ENCODE measurements around the gene ARMC6.

Gene ARMC6

DNA sequence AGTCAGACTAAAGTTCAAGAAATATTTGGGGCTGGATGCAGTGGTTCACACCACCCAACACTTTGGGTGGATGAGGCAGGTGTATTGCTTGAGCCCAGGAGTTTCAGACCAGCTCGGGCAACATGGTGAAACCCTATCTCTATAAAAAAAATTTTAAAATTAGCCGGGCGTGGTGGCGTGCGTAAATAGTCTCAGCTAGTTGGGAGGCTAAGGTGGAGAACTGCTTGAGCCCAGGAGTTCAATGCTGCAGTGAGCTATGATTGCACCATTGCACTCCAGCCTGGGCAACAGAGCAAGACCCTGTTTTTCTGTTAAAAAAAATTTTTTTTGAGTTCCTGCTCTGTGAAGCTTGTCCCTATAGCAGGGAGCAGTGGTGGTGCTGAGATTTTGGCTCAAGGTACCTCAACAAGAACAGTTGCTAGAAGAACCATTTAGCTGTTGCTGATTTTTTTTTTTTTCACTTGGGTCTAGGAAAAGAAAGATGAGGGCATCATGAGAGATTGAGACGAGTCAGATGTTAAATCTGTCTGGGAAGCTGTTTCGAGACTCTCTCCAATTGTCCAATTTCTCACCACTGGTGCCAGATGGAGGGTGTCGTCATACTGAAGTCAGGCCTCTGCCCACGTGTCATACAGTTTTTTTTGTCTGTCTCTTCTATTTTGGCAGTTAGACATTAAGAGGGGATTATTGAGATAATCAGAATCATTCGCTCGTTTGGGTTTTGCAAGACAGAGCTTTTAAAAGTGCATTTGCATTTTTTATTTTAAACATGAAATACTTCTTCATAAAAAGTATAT lies 34.1 kb downstream of the ARMC6 start:
- H3K27ac ChIP-seq (ENCODE audit: low read length) = no peak overlapping the region
- peaks cover 69% of the 10 kb centered on the region for H3K27me3 ChIP-seq (ENCODE audit: control insufficient read depth, insufficient read depth, low read length)
- no peaks in the 10 kb centered on the region for H3K9me3 ChIP-seq (ENCODE audit: control insufficient read depth, low read depth, low read length)
- peaks cover 8% of the 10 kb centered on the region for H3K4me1 ChIP-seq (ENCODE audit: control insufficient read depth, low read depth, low read length)
- no peaks in the 10 kb centered on the region for H3K36me3 ChIP-seq (ENCODE audit: control insufficient read depth, low read depth, low read length)
- H3K4me3 ChIP-seq (ENCODE audit: low read length) = no peak overlapping the region
- no peak overlapping the region for H3K9ac ChIP-seq (ENCODE audit: low read length)

DNA sequence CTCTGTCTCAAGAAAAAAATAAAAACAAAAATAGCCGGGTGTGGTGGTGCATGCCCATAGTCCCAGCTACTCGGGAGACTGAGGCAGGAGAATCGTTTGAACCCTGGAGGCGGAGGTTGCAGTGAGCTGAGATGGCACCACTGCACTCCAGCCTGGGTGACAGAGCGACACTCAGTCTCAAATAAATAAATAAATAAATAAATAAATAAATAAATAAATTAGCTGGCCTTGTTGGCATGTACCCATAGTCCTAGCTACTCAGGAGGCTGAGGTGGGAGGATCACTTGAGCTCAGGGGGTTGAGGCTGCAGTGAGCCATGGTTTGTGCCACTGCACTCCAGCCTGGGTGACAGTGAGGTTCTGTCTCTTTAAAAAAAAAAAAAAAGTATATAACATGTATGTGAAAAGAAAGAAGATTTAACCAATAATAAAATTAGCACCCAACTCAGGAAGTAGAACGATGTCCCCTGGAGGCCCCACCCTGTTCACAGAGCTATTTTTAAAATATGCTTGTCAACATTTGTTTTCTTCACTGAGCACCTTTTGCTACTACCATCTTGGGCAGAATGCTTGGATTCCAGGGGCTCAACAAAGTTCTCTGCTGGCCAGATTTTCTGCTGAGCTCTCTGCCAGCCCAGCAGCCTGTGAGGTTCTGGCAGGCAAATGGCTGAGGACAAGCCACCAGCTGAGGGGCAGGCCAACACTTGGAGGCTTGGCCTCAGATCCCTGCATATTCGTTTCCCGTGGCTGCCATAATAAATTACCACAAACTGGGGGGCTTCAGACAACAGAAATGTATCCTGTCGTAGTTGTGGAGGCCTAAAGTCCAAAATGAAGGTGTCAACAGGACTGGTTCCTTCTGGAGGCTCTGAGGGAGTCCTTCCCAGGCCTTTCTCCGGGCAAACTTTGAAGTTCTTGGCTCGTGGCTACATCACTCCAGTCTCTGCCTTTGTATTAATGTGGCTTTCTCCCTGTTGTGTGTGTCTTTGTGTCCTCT lies 35.6 kb downstream of the ARMC6 start:
- Histone ChIP-seq H3K9me3 (ENCODE audit: control insufficient read depth, low read depth, low read length) (no peaks in the 10 kb centered on the region), H3K27ac (ENCODE audit: low read length) (no peak overlapping the region), H3K9ac (ENCODE audit: low read length) (no peak overlapping the region), H3K27me3 (ENCODE audit: control insufficient read depth, insufficient read depth, low read length) (peaks cover 83% of the 10 kb centered on the region), H3K4me1 (ENCODE audit: control insufficient read depth, low read depth, low read length) (peaks cover 8% of the 10 kb centered on the region), H3K4me3 (ENCODE audit: low read length) (no peak overlapping the region), H3K36me3 (ENCODE audit: control insufficient read depth, low read depth, low read length) (no peaks in the 10 kb centered on the region)

DNA sequence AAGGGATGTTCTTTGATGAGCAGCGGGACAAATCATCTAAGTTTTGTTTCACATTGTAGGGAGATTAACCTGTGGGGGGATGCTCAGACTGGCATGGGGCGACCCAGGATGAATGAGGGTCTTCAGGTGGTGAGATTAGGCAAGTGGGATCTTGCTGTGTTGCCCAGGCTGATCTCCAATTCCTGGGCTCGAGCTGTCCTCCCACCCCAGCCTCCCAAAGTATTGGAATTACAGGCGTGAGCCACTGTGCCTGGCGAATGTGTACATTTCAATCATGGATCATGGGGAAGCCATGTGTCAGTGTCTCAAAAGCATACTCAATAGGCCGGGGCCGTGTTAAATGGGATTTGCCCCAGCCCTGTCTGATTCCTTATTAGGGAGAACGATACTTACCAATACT lies 38.5 kb downstream of the ARMC6 start:
- no peak overlapping the region for H3K9ac ChIP-seq (ENCODE audit: low read length)
- H3K4me1 ChIP-seq (ENCODE audit: control insufficient read depth, low read depth, low read length) = no peaks in the 10 kb centered on the region
- no peak overlapping the region for H3K4me3 ChIP-seq (ENCODE audit: low read length)
- H3K27ac ChIP-seq (ENCODE audit: low read length) = no peak overlapping the region
- H3K27me3 ChIP-seq (ENCODE audit: control insufficient read depth, insufficient read depth, low read length) = peaks cover 82% of the 10 kb centered on the region
- no peaks in the 10 kb centered on the region for H3K9me3 ChIP-seq (ENCODE audit: control insufficient read depth, low read depth, low read length)
- no peaks in the 10 kb centered on the region for H3K36me3 ChIP-seq (ENCODE audit: control insufficient read depth, low read depth, low read length)

DNA sequence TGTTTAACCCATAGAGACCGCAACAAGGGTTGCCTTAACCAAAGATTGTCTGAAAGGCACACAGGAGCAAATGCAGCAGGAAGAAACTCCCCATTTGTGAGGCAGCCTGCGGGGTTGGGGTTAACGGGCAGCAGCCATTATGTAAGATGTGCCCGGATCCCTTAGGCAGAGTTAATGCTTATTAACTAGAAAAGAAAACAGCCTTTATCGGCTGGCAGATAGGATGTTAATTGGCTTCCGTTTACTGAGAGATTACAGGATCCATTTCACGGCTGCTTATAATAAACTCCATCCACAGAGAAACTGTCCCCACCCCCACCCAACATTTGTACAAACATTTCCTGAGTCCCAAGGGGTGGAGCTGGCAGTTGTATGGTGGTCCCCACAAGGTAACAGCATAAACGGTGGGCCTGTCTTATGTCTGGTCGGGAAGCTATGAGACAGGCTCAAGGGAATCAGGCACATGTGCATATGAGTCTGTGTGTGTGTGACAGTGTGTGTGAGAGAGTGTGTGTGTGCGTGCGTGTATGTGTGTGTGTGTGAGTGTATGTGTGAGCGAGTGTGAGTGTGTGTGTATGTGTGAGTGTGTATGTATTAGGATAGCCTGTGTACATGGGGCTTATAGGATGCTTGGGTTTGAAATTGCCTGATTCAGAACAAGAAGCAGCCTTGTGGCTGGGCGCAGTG lies 40.9 kb downstream of the ARMC6 start:
- Histone ChIP-seq H3K27ac (ENCODE audit: low read length) (no peak overlapping the region), H3K9me3 (ENCODE audit: control insufficient read depth, low read depth, low read length) (no peaks in the 10 kb centered on the region), H3K36me3 (ENCODE audit: control insufficient read depth, low read depth, low read length) (no peaks in the 10 kb centered on the region), H3K27me3 (ENCODE audit: control insufficient read depth, insufficient read depth, low read length) (peaks cover 80% of the 10 kb centered on the region), H3K4me1 (ENCODE audit: control insufficient read depth, low read depth, low read length) (no peaks in the 10 kb centered on the region), H3K4me3 (ENCODE audit: low read length) (no peak overlapping the region), H3K9ac (ENCODE audit: low read length) (no peak overlapping the region)

DNA sequence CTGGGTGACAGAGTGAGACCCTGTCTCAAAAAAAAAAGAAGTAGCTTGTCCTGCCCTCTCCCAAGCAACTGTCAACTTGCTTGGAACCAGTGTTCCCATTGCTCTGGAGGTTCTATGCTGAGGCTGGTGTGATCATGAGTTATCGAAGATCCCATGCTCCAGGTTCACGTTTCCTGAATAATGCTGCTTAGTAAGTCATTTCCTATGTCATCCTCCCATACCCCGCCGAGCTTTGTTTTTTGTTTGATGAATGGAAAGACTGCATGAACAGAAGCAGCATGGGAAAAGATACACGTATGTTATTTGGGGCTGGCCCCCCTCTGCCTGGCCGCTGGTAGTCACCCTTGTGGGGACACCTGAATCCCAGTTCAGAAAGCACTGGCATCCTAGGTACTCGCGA lies 41.7 kb downstream of the ARMC6 start:
- no peaks in the 10 kb centered on the region for H3K9me3 ChIP-seq (ENCODE audit: control insufficient read depth, low read depth, low read length)
- H3K4me3 ChIP-seq (ENCODE audit: low read length) = no peak overlapping the region
- H3K36me3 ChIP-seq (ENCODE audit: control insufficient read depth, low read depth, low read length) = no peaks in the 10 kb centered on the region
- no peak overlapping the region for H3K27ac ChIP-seq (ENCODE audit: low read length)
- H3K27me3 ChIP-seq (ENCODE audit: control insufficient read depth, insufficient read depth, low read length) = peaks cover 82% of the 10 kb centered on the region
- no peaks in the 10 kb centered on the region for H3K4me1 ChIP-seq (ENCODE audit: control insufficient read depth, low read depth, low read length)
- no peak overlapping the region for H3K9ac ChIP-seq (ENCODE audit: low read length)

DNA sequence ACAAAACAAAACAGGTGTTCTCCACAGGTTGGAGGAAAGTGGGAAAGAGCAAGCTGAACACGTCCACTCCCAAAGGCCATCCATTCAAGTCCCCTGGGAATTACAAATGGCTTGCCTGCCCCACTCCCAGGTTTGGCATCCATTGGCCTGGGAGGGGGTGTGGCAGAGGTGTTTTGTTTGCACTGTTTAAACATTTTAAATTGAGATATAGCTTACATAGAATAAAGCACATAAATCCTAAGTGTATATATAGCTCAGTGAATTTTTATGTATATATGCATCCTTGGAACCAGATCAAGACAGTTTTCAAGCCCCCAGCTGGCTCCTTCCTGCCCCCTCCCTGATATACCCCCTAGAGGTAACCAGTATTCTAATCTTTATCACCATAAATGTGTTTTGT lies 43.1 kb downstream of the ARMC6 start:
- Histone ChIP-seq H3K27me3 (ENCODE audit: control insufficient read depth, insufficient read depth, low read length) (peaks cover 83% of the 10 kb centered on the region), H3K27ac (ENCODE audit: low read length) (no peak overlapping the region), H3K9me3 (ENCODE audit: control insufficient read depth, low read depth, low read length) (no peaks in the 10 kb centered on the region), H3K36me3 (ENCODE audit: control insufficient read depth, low read depth, low read length) (no peaks in the 10 kb centered on the region), H3K4me1 (ENCODE audit: control insufficient read depth, low read depth, low read length) (no peaks in the 10 kb centered on the region), H3K4me3 (ENCODE audit: low read length) (no peak overlapping the region), H3K9ac (ENCODE audit: low read length) (no peak overlapping the region)

DNA sequence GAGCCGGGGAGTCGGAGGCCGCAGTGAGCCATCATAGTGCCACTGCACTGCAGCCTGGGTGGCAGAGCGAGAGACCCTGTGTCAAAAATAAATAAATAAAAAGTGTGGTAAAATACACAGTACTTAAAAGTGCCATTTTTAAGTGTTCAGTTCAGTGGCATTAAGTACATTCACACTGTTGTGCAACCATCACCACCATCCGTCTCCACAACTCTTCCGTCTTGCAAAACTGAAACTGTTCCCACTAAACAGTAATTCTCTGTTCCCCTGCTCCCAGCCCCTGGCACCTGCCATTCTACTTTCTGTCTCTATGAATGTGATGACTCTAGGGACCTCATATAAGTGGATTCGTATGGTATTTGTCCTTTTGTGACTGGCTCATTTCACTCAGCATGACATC lies 43.7 kb downstream of the ARMC6 start:
- Histone ChIP-seq H3K9me3 (ENCODE audit: control insufficient read depth, low read depth, low read length) (no peaks in the 10 kb centered on the region), H3K4me3 (ENCODE audit: low read length) (no peak overlapping the region), H3K27me3 (ENCODE audit: control insufficient read depth, insufficient read depth, low read length) (peaks cover 80% of the 10 kb centered on the region), H3K27ac (ENCODE audit: low read length) (no peak overlapping the region), H3K4me1 (ENCODE audit: control insufficient read depth, low read depth, low read length) (no peaks in the 10 kb centered on the region), H3K9ac (ENCODE audit: low read length) (no peak overlapping the region), H3K36me3 (ENCODE audit: control insufficient read depth, low read depth, low read length) (no peaks in the 10 kb centered on the region)

DNA sequence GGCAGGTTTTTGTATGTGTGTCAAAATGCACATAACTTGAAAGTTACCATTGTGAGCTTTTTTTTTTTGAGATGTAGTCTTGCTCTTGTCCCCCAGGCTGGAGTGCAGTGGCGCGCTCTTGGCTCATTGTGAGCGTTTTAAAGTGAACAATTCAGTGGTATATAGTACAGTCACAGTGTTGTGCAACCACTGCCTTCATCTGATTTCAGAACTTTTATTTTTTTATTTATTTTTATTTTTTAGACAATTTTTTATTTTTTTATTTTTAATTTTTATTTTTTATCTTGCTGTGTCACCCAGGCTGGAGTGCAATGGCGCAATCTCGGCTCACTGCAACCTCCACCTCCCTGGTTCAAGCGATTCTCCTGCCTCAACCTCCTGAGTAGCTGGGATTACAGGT lies 45.4 kb downstream of the ARMC6 start:
- no peak overlapping the region for H3K27ac ChIP-seq (ENCODE audit: low read length)
- H3K36me3 ChIP-seq (ENCODE audit: control insufficient read depth, low read depth, low read length) = no peaks in the 10 kb centered on the region
- no peaks in the 10 kb centered on the region for H3K4me1 ChIP-seq (ENCODE audit: control insufficient read depth, low read depth, low read length)
- H3K9ac ChIP-seq (ENCODE audit: low read length) = no peak overlapping the region
- H3K9me3 ChIP-seq (ENCODE audit: control insufficient read depth, low read depth, low read length) = no peaks in the 10 kb centered on the region
- peaks cover 64% of the 10 kb centered on the region for H3K27me3 ChIP-seq (ENCODE audit: control insufficient read depth, insufficient read depth, low read length)
- H3K4me3 ChIP-seq (ENCODE audit: low read length) = no peak overlapping the region

DNA sequence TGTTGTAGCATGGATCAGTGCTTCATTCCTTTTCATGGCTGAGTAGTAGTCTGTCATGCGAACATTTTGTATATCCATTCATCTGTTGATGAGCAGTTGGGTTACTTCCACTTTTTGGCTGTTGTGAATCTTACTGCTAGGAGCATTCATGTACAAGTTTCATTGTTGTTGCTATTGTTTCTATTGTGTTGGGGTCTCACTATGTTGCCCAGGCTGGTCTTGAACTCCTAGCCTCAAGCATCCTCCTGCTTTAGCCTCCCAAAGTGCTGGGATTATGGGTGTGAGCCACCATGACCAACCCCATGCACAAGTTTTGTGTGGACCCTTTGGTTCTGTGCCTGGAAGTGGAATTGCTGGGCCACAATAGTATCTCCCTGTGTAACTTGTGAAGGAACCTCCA lies 46.2 kb downstream of the ARMC6 start:
- peaks cover 57% of the 10 kb centered on the region for H3K27me3 ChIP-seq (ENCODE audit: control insufficient read depth, insufficient read depth, low read length)
- no peak overlapping the region for H3K27ac ChIP-seq (ENCODE audit: low read length)
- H3K36me3 ChIP-seq (ENCODE audit: control insufficient read depth, low read depth, low read length) = no peaks in the 10 kb centered on the region
- no peaks in the 10 kb centered on the region for H3K4me1 ChIP-seq (ENCODE audit: control insufficient read depth, low read depth, low read length)
- H3K9ac ChIP-seq (ENCODE audit: low read length) = no peak overlapping the region
- H3K9me3 ChIP-seq (ENCODE audit: control insufficient read depth, low read depth, low read length) = no peaks in the 10 kb centered on the region
- no peak overlapping the region for H3K4me3 ChIP-seq (ENCODE audit: low read length)

DNA sequence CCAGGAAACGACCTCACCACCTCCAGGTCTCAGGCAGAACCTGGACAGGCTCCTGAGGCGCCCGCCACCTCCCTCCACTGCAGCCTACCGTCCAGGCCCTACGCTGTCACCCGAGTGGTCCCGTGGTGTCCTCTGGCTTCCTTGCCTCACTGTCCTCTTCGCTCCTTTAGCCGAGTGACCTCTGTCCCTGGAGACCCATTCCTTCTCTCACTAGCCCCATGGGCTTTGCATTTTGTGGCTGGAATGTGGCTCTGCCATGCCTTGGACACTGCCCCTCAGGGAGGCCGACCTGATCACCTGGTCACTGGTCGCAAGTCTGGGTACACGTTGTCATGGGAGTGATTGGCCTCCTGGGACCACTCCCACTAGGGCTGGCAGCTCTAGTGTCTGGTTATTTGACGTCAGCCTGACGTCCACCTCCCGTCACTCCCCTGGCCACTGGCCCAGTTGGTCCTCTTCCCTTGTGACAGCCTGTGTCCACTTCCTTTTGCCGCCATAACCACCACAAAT lies 48.3 kb downstream of the ARMC6 start:
- Histone ChIP-seq H3K9ac (ENCODE audit: low read length) (no peak overlapping the region), H3K9me3 (ENCODE audit: control insufficient read depth, low read depth, low read length) (no peaks in the 10 kb centered on the region), H3K36me3 (ENCODE audit: control insufficient read depth, low read depth, low read length) (no peaks in the 10 kb centered on the region), H3K4me3 (ENCODE audit: low read length) (no peak overlapping the region), H3K27me3 (ENCODE audit: control insufficient read depth, insufficient read depth, low read length) (peaks cover 35% of the 10 kb centered on the region), H3K27ac (ENCODE audit: low read length) (no peak overlapping the region), H3K4me1 (ENCODE audit: control insufficient read depth, low read depth, low read length) (no peaks in the 10 kb centered on the region)
